HepG2 (cell line): Measurements from ENCODE around the gene FURIN. TPM values are rescaled to one million over a fixed set of nuclear protein-coding genes. Genes with fewer than 3 reads are reported as not detected.
"Not testable (repeated sequence)": the region's sequence is repeated elsewhere in the genome, so short reads cannot be mapped to it uniquely, and the experiment has no call there.

Experiments used
- ATAC-seq: fragments of 200-7000 bp; cut with Tn5 transposase; 3 replicates; pipeline ENCODE4 v1.9.1; 2020; ENCODE audit warnings: mild to moderate bottlenecking, moderate library complexity
- BruUV-seq: library from RNA; stranded (reverse); fragments of 400-500 nt; replicated peaks from 2 replicates; lab custom pipeline; 2021; lab: Mats Ljungman, UMichigan
- CTCF ChIA-PET: fragments of 300-600 bp; formaldehyde crosslinking; extraction: SDS; loops from one replicate; lab custom pipeline; 2021; ENCODE audit warnings: low total read pairs, inconsistent platforms, low intra/inter-chr PET ratio; lab: Yijun Ruan, JAX
- POLR2A ChIA-PET: fragments of 350-600 bp; sonication (Branson Sonifier 250); formaldehyde crosslinking; loops from one replicate; lab custom pipeline; 2020; ENCODE audit warnings: antibody characterized with exemption, inconsistent platforms; lab: Yijun Ruan, JAX
- DNase-seq: peaks from one replicate; pipeline ENCODE4 v3.0.0-alpha.2; 2015; ENCODE audit warnings: low spot score
- FAIRE-seq: peaks from 3 replicates; lab custom pipeline; 2011; peaks lifted over from hg19 to GRCh38; lab: Jason Lieb, UNC
- H2AFZ ChIP-seq: one replicate; pipeline ENCODE4 v1.6.1; 2011; ENCODE audit warnings: low read length, inconsistent platforms
- H3K27ac ChIP-seq: fragments of 300-600 bp; 3 replicates; pipeline ENCODE4 v1.8.0; 2011; ENCODE audit warnings: mixed run types, mild to moderate bottlenecking, mixed read lengths, low read length, inconsistent platforms; ENCODE audit not compliant: insufficient read depth; ENCODE audit errors: extremely low read length
- H3K27me3 ChIP-seq, 2 experiments: fragments of 200-600 bp in 1 of 2; 2 replicates in 1 of 2; 3 replicates in 1 of 2; pipeline versions ENCODE4 v1.6.0 to v1.8.0; 2011; ENCODE audit warnings: low read length in 2 of 2, mild to moderate bottlenecking in 2 of 2, moderate library complexity in 2 of 2, inconsistent platforms in 1 of 2; ENCODE audit not compliant: insufficient read depth in 2 of 2, control insufficient read depth in 1 of 2
- H3K36me3 ChIP-seq, 2 experiments: fragments of 200-600 bp in 1 of 2; replicated peaks in 1 of 2; 2 replicates in 1 of 2; 3 replicates in 1 of 2; pipeline versions ENCODE4 v1.5.1 to v1.8.0; 2011; ENCODE audit warnings: low read length in 2 of 2, inconsistent platforms in 1 of 2; ENCODE audit not compliant: insufficient read depth in 2 of 2, control insufficient read depth in 1 of 2
- H3K4me1 ChIP-seq: 2 replicates; pipeline ENCODE4 v1.5.1; 2012; ENCODE audit warnings: low read length, inconsistent platforms; ENCODE audit not compliant: insufficient read depth
- H3K4me2 ChIP-seq: 2 replicates; pipeline ENCODE4 v1.6.0; 2011; ENCODE audit warnings: low read depth, low read length, inconsistent platforms
- H3K4me3 ChIP-seq, 3 experiments: fragments of 200-600 bp in 1 of 3; sonication (generic), shearing (Covaris generic) in 1 of 3; replicated peaks in 1 of 3; 2 replicates each; pipeline ENCODE4 v1.5.1; 2011 to 2016; ENCODE audit warnings: low read length in 3 of 3, inconsistent platforms in 2 of 3, low read depth in 2 of 3, mild to moderate bottlenecking in 2 of 3, control low read depth in 1 of 3, mixed read lengths in 1 of 3; ENCODE audit not compliant: insufficient read depth in 1 of 3
- H3K79me2 ChIP-seq: one replicate; pipeline ENCODE4 v1.6.1; 2011; ENCODE audit warnings: low read length, inconsistent platforms; ENCODE audit not compliant: insufficient read depth
- H3K9ac ChIP-seq: 2 replicates; pipeline ENCODE4 v1.6.0; 2011; ENCODE audit warnings: mild to moderate bottlenecking, low read depth, low read length, inconsistent platforms; ENCODE audit not compliant: insufficient read depth
- H3K9me3 ChIP-seq: 2 replicates; pipeline ENCODE4 v1.5.1; 2012; ENCODE audit warnings: mild to moderate bottlenecking, low read length
- H4K20me1 ChIP-seq: 2 replicates; pipeline ENCODE4 v1.6.0; 2011; ENCODE audit warnings: inconsistent platforms, mild to moderate bottlenecking, low read length, moderate library complexity; ENCODE audit not compliant: insufficient read depth
- ESRRA ChIP-seq: sonication (generic); formaldehyde crosslinking; IDR thresholded peaks from 2 replicates; pipeline ENCODE4 v1.5.1; 2020; ENCODE audit warnings: mild to moderate bottlenecking, low read depth, missing genetic modification reagents
- KAT8 ChIP-seq: IDR thresholded peaks from 2 replicates; pipeline ENCODE4 v1.6.1; 2016; ENCODE audit warnings: missing genetic modification reagents, missing compliant biosample characterization
- POLR2AphosphoS2 ChIP-seq: IDR thresholded peaks from 2 replicates; pipeline ENCODE4 v1.6.1; 2011; ENCODE audit warnings: low read depth, low read length, improper control_type of control experiment
- TSC22D2 ChIP-seq: sonication (generic); formaldehyde crosslinking; IDR thresholded peaks from 2 replicates; pipeline ENCODE4 v1.5.1; 2020; ENCODE audit warnings: missing genetic modification reagents, mild to moderate bottlenecking, borderline replicate concordance
- ZMYM4 ChIP-seq: sonication (generic); formaldehyde crosslinking; IDR thresholded peaks from 2 replicates; pipeline ENCODE4 v1.8.1; 2023; ENCODE audit warnings: mild to moderate bottlenecking, missing genetic modification reagents
- WGBS: methylation state at CpG from one replicate; pipeline ENCODE4 v1.1.6; 2017; ENCODE audit warnings: low lambda C conversion rate; 5-methylcytosine and 5-hydroxymethylcytosine counted together
- in situ Hi-C: cut with HindIII; loops from 2 replicates; pipeline ENCODE4 v1.10.0; 2017; ENCODE audit warnings: low pct_unique_long_range_greater_than_20kb; ENCODE audit not compliant: extremely low pct_ligation_motif_present
- intact Hi-C: fragments of 100-400 bp; cut with micrococcal nuclease; formaldehyde crosslinking; loops from one replicate; pipeline ENCODE4 v1.10.0; 2022; ENCODE audit not compliant: unreplicated experiment
- polyA plus RNA-seq, 8 experiments: library from polyadenylated mRNA; depleted of rRNA in 3 of 8; stranded (reverse) in 7 of 8; unstranded in 1 of 8; fragments of >200 nt; fragmentation: Illumina TruSeq in 4 of 8; extraction: Trizol in 4 of 8; gene quantifications; 2 replicates each; pipeline versions ENCODE4 v1.2.1 to v1.2.3, GENCODE V29; 2011 to 2016; ENCODE audit warnings: low read depth in 4 of 8, missing spikeins in 1 of 8, mixed read lengths in 1 of 8; ENCODE audit not compliant: insufficient read depth in 1 of 8
- total RNA-seq, 5 experiments: library from RNA; depleted of rRNA; stranded (reverse); fragments of >200 nt; fragmentation: Illumina TruSeq; extraction: Trizol; gene quantifications; 2 replicates each; pipeline ENCODE4 v1.2.3, GENCODE V29; 2016; ENCODE audit warnings: low read depth in 1 of 5

The FURIN gene
- total and polyA plus RNA-seq, 2 of the 13 experiments (the other 11 are each of a cell fraction or from before 2014, with no cell fraction given) = 15.2 to 17.4 TPM

DNA sequence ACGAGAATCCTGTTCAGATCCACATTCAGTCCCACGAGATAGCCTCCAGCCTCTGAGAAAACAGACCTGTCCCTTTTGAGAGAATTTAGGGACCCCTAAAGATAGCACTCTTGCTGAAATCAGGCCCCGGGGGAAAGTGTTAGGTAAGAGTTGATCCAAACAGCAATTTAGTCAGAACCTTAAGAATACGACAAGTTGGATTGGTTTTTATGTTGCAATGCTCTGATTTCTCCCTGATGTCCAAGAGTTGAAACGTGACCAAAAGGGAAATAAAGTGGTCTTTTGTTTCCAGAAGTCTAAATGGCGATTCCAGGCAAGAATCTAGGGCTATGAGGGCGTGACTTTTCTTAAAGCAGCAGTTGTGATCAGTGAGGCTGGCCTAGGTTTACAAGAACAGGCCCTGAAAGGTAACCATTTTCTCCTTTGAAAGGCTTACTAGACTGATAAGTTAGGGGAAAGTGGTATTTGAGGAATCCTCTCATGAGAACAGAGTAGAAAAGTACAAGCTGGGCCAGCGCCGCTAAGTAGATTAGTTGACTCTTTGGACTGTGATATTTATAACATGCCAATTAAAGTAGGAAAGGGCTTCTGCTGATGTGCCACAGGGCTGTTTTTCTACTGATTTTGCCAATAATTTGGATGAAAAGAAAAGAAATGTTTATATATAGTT is 39.6 kb downstream of the FURIN start:
- ChIA-PET CTCF (no interaction called here), POLR2A (no interaction called here)
- ATAC-seq (no peak), DNase-seq (no peak), FAIRE-seq (no peak)
- TF ChIP-seq TSC22D2 = no peak
- no peak for TF ChIP-seq KAT8 (CRISPR knock-in tag)
- TF ChIP-seq POLR2AphosphoS2 = no peak
- no peak for TF ChIP-seq ESRRA
- no peak for TF ChIP-seq ZMYM4 (CRISPR knock-in tag)
- no peaks in the 10 kb centered on the region for H3K27me3 ChIP-seq
- in situ Hi-C loops = no loop called here
- H3K36me3 ChIP-seq = peaks cover 16 to 65% of the 10 kb centered on the region in 2 experiments
- no peaks in the 10 kb centered on the region for H3K79me2 ChIP-seq
- no peak overlapping the region for H3K4me3 ChIP-seq
- H3K9me3 ChIP-seq = no peaks in the 10 kb centered on the region
- H3K4me2 ChIP-seq = no peak overlapping the region
- H4K20me1 ChIP-seq = no peaks in the 10 kb centered on the region
- 92% methylated on average over 9 of the region's 9 CpGs for WGBS
- intact Hi-C loops = no loop called here
- no peak overlapping the region for H2AFZ ChIP-seq
- BruUV-seq = no TSS peak
- peaks cover 9% of the 10 kb centered on the region; the same call in 1 of the 2 replicates for H3K4me1 ChIP-seq
- no peak overlapping the region for H3K9ac ChIP-seq
- no peak overlapping the region for H3K27ac ChIP-seq

GRCh38 chr15:90909449-90909848 is 41.1 kb downstream of the FURIN start:
- H3K4me3 ChIP-seq, H3K27me3 ChIP-seq, in situ Hi-C loops, H3K4me1 ChIP-seq, CTCF ChIA-PET, POLR2A ChIA-PET, H3K9me3 ChIP-seq, H3K27ac ChIP-seq, DNase-seq, H2AFZ ChIP-seq, BruUV-seq, intact Hi-C loops, ATAC-seq, FAIRE-seq, H3K79me2 ChIP-seq, H3K9ac ChIP-seq, H4K20me1 ChIP-seq, H3K4me2 ChIP-seq: not testable (repeated sequence)
- H3K36me3 ChIP-seq = peaks cover 22 to 73% of the 10 kb centered on the region in 2 experiments
- WGBS = 92% methylated on average over 11 of the region's 11 CpGs
